ENCODE measurements around the gene NLE1. TPM values are rescaled to one million over a fixed set of nuclear protein-coding genes. Genes with fewer than 3 reads are reported as not detected.

NLE1 gene
- total RNA-seq, 6 experiments from 2014 or later = 15.2 to 21.0 (median 18.5) TPM

GRCh38 chr17:35089586-35090296 lies 52.4 kb downstream of the NLE1 start:
- TF ChIP-seq CTCF (IDR thresholded peaks at IDR 0.05) = peak; percentile 37
- peak; percentile 6 for DNase-seq
- H3K36me3 Mint-ChIP-seq (ENCODE audit: low read depth) = no peaks in the 10 kb centered on the region
- peak overlapping the region; percentile 83 for H3K27ac Mint-ChIP-seq
- peak overlapping the region; percentile 83 for H3K4me3 Mint-ChIP-seq
- H3K27me3 Mint-ChIP-seq (ENCODE audit: insufficient read depth) = no peaks in the 10 kb centered on the region; the same call in none of the 2 replicates
- H3K9me3 Mint-ChIP-seq = no peaks in the 10 kb centered on the region
- H3K4me1 Mint-ChIP-seq (ENCODE audit: low read depth) = peaks cover 46% of the 10 kb centered on the region

- Mint-ChIP-seq H3K4me3 (peak overlapping the region; percentile 89), H3K4me1 (ENCODE audit: low read depth) (peaks cover 44% of the 10 kb centered on the region), H3K27ac (peak overlapping the region; percentile 91), H3K9me3 (no peaks in the 10 kb centered on the region), H3K27me3 (ENCODE audit: insufficient read depth) (no peaks in the 10 kb centered on the region; the same call in none of the 2 replicates), H3K36me3 (ENCODE audit: low read depth) (no peaks in the 10 kb centered on the region)
- peak; percentile 57 for DNase-seq
- peak; percentile 91 for TF ChIP-seq CTCF (IDR thresholded peaks at IDR 0.05)
These were observed 53.1 kb downstream of the NLE1 start for GRCh38 chr17:35088881-35089585.

GRCh38 chr17:35088356-35088880 lies 53.7 kb downstream of the NLE1 start:
- TF ChIP-seq CTCF (IDR thresholded peaks at IDR 0.05) = no peak
- Mint-ChIP-seq H3K36me3 (ENCODE audit: low read depth) (no peaks in the 10 kb centered on the region), H3K4me3 (peak overlapping the region; percentile 89), H3K27me3 (ENCODE audit: insufficient read depth) (no peaks in the 10 kb centered on the region; the same call in none of the 2 replicates), H3K27ac (peak overlapping the region; percentile 91), H3K4me1 (ENCODE audit: low read depth) (peaks cover 46% of the 10 kb centered on the region), H3K9me3 (no peaks in the 10 kb centered on the region)
- DNase-seq = peak; percentile 36

- Mint-ChIP-seq H3K27ac (peak overlapping the region; percentile 91), H3K9me3 (no peaks in the 10 kb centered on the region), H3K4me3 (peak overlapping the region; percentile 89), H3K27me3 (ENCODE audit: insufficient read depth) (no peaks in the 10 kb centered on the region; the same call in none of the 2 replicates), H3K36me3 (ENCODE audit: low read depth) (no peaks in the 10 kb centered on the region), H3K4me1 (ENCODE audit: low read depth) (peaks cover 52% of the 10 kb centered on the region)
- no peak for TF ChIP-seq CTCF (IDR thresholded peaks at IDR 0.05)
- DNase-seq = peak; percentile 4
These were observed 54.3 kb downstream of the NLE1 start for GRCh38 chr17:35087731-35088355.

- Mint-ChIP-seq H3K4me3 (peak overlapping the region; percentile 89), H3K27me3 (ENCODE audit: insufficient read depth) (no peaks in the 10 kb centered on the region; the same call in none of the 2 replicates), H3K9me3 (no peaks in the 10 kb centered on the region), H3K4me1 (ENCODE audit: low read depth) (peaks cover 60% of the 10 kb centered on the region), H3K27ac (peak overlapping the region; percentile 91; the same call in 1 of the 2 replicates), H3K36me3 (ENCODE audit: low read depth) (no peaks in the 10 kb centered on the region)
- DNase-seq = no peak
- TF ChIP-seq CTCF (IDR thresholded peaks at IDR 0.05) = no peak
These were observed 55.1 kb downstream of the NLE1 start for GRCh38 chr17:35086931-35087573.

All from HFFc6 (cell line).